Mucosa of gallbladder (tissue), 1 donor: ENCODE measurements around the gene FOSB. TPM values are rescaled to one million over a fixed set of nuclear protein-coding genes. Genes with fewer than 3 reads are reported as not detected.

Experiments used
- DNase-seq: peaks from one replicate; pipeline ENCODE4 v3.0.0-alpha.2; 2020; ENCODE audit warnings: low spot score
- total RNA-seq: library from RNA; stranded (reverse); gene quantifications from one replicate; pipeline ENCODE4 v1.2.1, GENCODE V29; 2021
- donor health status: DM: no; HTN: no; CAD: no.

Gene FOSB
- total RNA-seq, 1 donor from 2014 or later: 7.2 TPM

- peak; percentile 45 for DNase-seq
These were observed 24.9 kb upstream of the FOSB start for GRCh38 chr19:45442778-45443461.

- peak; percentile 92 for DNase-seq
These were observed 24.1 kb upstream of the FOSB start for GRCh38 chr19:45443462-45444317.

- DNase-seq: peak; percentile 93
These were observed 23.3 kb upstream of the FOSB start for GRCh38 chr19:45444318-45445041.

GRCh38 chr19:45445139-45445538 is 22.7 kb upstream of the FOSB start:
- DNase-seq: no peak

- DNase-seq: no peak
These were observed 21.5 kb upstream of the FOSB start for GRCh38 chr19:45446295-45446694.

- DNase-seq: no peak
These were observed 20.9 kb upstream of the FOSB start for GRCh38 chr19:45446944-45447343.

GRCh38 chr19:45448425-45448756 is 19.4 kb upstream of the FOSB start:
- DNase-seq: no peak

- DNase-seq: no peak
These were observed 18.9 kb upstream of the FOSB start for GRCh38 chr19:45448887-45449299.

- DNase-seq: no peak
These were observed 17.8 kb upstream of the FOSB start for GRCh38 chr19:45450012-45450333.

- DNase-seq: no peak
These were observed 16.5 kb upstream of the FOSB start for GRCh38 chr19:45451131-45451849.

GRCh38 chr19:45451850-45452387 is 15.9 kb upstream of the FOSB start:
- no peak for DNase-seq

- DNase-seq: peak; percentile 94
These were observed 11.9 kb upstream of the FOSB start for GRCh38 chr19:45455707-45456499.

- DNase-seq: no peak
These were observed 11.3 kb upstream of the FOSB start for GRCh38 chr19:45456500-45456815.

GRCh38 chr19:45457776-45458175 is 10.0 kb upstream of the FOSB start:
- DNase-seq: no peak

GRCh38 chr19:45460807-45461347 is 6.9 kb upstream of the FOSB start:
- no peak for DNase-seq

GRCh38 chr19:45462174-45462573 is 5.6 kb upstream of the FOSB start:
- no peak for DNase-seq

GRCh38 chr19:45463241-45463640 is 4.6 kb upstream of the FOSB start:
- DNase-seq: no peak

- no peak for DNase-seq
These were observed 3.5 kb upstream of the FOSB start for GRCh38 chr19:45464274-45464673.

GRCh38 chr19:45464852-45465441 is 2.8 kb upstream of the FOSB start:
- DNase-seq: no peak

GRCh38 chr19:45467115-45467455 is 711 bp upstream of the FOSB start:
- DNase-seq: no peak
